Gastrocnemius medialis (tissue), 4 donors: ENCODE measurements around the gene INAFM2. TPM values are rescaled to one million over a fixed set of nuclear protein-coding genes. Genes with fewer than 3 reads are reported as not detected.

Experiments used
- ATAC-seq, 2 donors: fragments of 150-250 bp; one replicate each; pipeline ENCODE4 v1.9.1; 2016
- DNase-seq, 2 donors: peaks; one replicate each; pipeline ENCODE4 v3.0.0-alpha.2; 2019
- H3K27ac ChIP-seq, 4 donors: fragments of 200-600 bp; sonication (generic); 1 replicate in 1 of 4; 2 replicates in 3 of 4; pipeline ENCODE4 v1.5.1; 2016 to 2018; ENCODE audit warnings: mild to moderate bottlenecking in 2 of 4, moderate library complexity in 1 of 4
- H3K27me3 ChIP-seq, 3 donors: fragments of 200-600 bp; sonication (generic) in 2 of 3; 1 replicate in 1 of 3; 2 replicates in 2 of 3; pipeline versions ENCODE4 v1.5.1 to v1.6.0; 2016 to 2019; ENCODE audit warnings: mild to moderate bottlenecking in 1 of 3, moderate library complexity in 1 of 3
- H3K36me3 ChIP-seq, 2 donors: fragments of 200-600 bp; sonication (generic) in 1 of 2; one replicate each; pipeline ENCODE4 v1.5.1; 2017 to 2018
- H3K4me1 ChIP-seq, 2 donors: fragments of 200-600 bp; sonication (generic) in 1 of 2; one replicate each; pipeline ENCODE4 v1.5.1; 2016 to 2017; ENCODE audit warnings: mild to moderate bottlenecking in 2 of 2
- H3K4me3 ChIP-seq, 4 donors: fragments of 200-600 bp; sonication (generic) in 3 of 4; 1 replicate in 1 of 4; 2 replicates in 3 of 4; pipeline ENCODE4 v1.5.1; 2016 to 2019; ENCODE audit warnings: mild to moderate bottlenecking in 2 of 4
- H3K9me3 ChIP-seq, 3 donors: fragments of 200-600 bp; sonication (generic) in 2 of 3; 1 replicate in 1 of 3; 2 replicates in 2 of 3; pipeline ENCODE4 v1.5.1; 2016 to 2019
- CTCF ChIP-seq, 5 experiments: fragments of 450-650 bp in 3 of 5; fragments of 200-600 bp in 2 of 5; sonication (generic) in 2 of 5; IDR thresholded peaks in 4 of 5; conservative IDR thresholded peaks in 1 of 5; 1 replicate in 4 of 5; 2 replicates in 1 of 5; pipeline ENCODE4 v1.5.1; 2016 to 2019; ENCODE audit warnings: antibody characterized with exemption in 5 of 5, mild to moderate bottlenecking in 3 of 5, moderate library complexity in 3 of 5
- POLR2A ChIP-seq, 2 donors: fragments of 450-650 bp; IDR thresholded peaks; one replicate each; pipeline ENCODE4 v1.6.1; 2017; ENCODE audit warnings: antibody characterized with exemption in 2 of 2, mild to moderate bottlenecking in 2 of 2, moderate library complexity in 2 of 2
- in situ Hi-C, 4 donors: fragments of 200-750 bp; cut with MboI; loops; one replicate each; pipeline versions ENCODE4 v1.15.0 to v1.8.0; 2017; ENCODE audit warnings: low sequenced_read_pairs in 4 of 4
- intact Hi-C: fragments of 100-400 bp; cut with DNase I; formaldehyde crosslinking; loops from one replicate; pipeline ENCODE4 v1.15.1; 2023; ENCODE audit warnings: low total_unique reads
- total RNA-seq, 4 donors: library from RNA; depleted of rRNA; stranded (reverse); fragments of >200 nt; gene quantifications; one replicate each; pipeline versions ENCODE4 v1.1.0 to v1.2.3, GENCODE V29; 2016

The INAFM2 gene
- total RNA-seq, 4 donors from 2014 or later: 17.2 to 28.1 (median 17.7) TPM

- Histone ChIP-seq H3K9me3 (no peaks in the 10 kb centered on the region), H3K27me3 (no peaks in the 10 kb centered on the region), H3K4me1 (peaks cover 16 to 27% of the 10 kb centered on the region in 2 donors), H3K36me3 (no peaks in the 10 kb centered on the region), H3K27ac (peak overlapping the region in 3 of 4 donors; percentile 53 to 59 (median 55)), H3K4me3 (no peak overlapping the region)
- DNase-seq (peak; percentile 29 to 48), ATAC-seq (peak; percentile 47 to 65)
- TF ChIP-seq CTCF (IDR thresholded peaks at IDR 0.05 in 4 of 5, conservative IDR thresholded peaks at IDR 0.05 in 1 of 5) (no peak), POLR2A (IDR thresholded peaks at IDR 0.05) (no peak)
- intact Hi-C loops (no loop called here), in situ Hi-C loops (no loop called here)
These were observed 30.2 kb downstream of the INAFM2 start for GRCh38 chr15:40353697-40354096.

GRCh38 chr15:40354408-40355171 is 31.1 kb downstream of the INAFM2 start:
- H3K4me1 ChIP-seq: peaks cover 16 to 28% of the 10 kb centered on the region in 2 donors
- peak overlapping the region in 2 of 4 donors; percentile 55 to 59 for H3K27ac ChIP-seq
- H3K9me3 ChIP-seq: no peaks in the 10 kb centered on the region
- DNase-seq (no peak), ATAC-seq (no peak)
- intact Hi-C loops: no loop called here
- no peaks in the 10 kb centered on the region for H3K36me3 ChIP-seq
- TF ChIP-seq CTCF (IDR thresholded peaks at IDR 0.05 in 4 of 5, conservative IDR thresholded peaks at IDR 0.05 in 1 of 5) (peak in 4 of 5 experiments; percentile 8 to 38 (median 23)), POLR2A (IDR thresholded peaks at IDR 0.05) (no peak)
- no peaks in the 10 kb centered on the region for H3K27me3 ChIP-seq
- H3K4me3 ChIP-seq: no peak overlapping the region
- in situ Hi-C loops: no loop called here

- no peak overlapping the region for H3K27ac ChIP-seq
- H3K36me3 ChIP-seq: no peaks in the 10 kb centered on the region
- H3K27me3 ChIP-seq: no peaks in the 10 kb centered on the region
- DNase-seq (no peak), ATAC-seq (no peak)
- in situ Hi-C loops (no loop called here), intact Hi-C loops (no loop called here)
- H3K4me1 ChIP-seq: peaks cover 16 to 28% of the 10 kb centered on the region in 2 donors
- no peak for TF ChIP-seq POLR2A (IDR thresholded peaks at IDR 0.05)
- no peak for TF ChIP-seq CTCF (IDR thresholded peaks at IDR 0.05 in 4 of 5, conservative IDR thresholded peaks at IDR 0.05 in 1 of 5)
- no peaks in the 10 kb centered on the region for H3K9me3 ChIP-seq
- H3K4me3 ChIP-seq: no peak overlapping the region
These were observed 32.6 kb downstream of the INAFM2 start for GRCh38 chr15:40355976-40356585.

GRCh38 chr15:40357246-40357645 is 33.8 kb downstream of the INAFM2 start:
- H3K4me1 ChIP-seq: peaks cover 16 to 28% of the 10 kb centered on the region in 2 donors
- H3K36me3 ChIP-seq: no peaks in the 10 kb centered on the region
- H3K27me3 ChIP-seq: no peaks in the 10 kb centered on the region
- H3K4me3 ChIP-seq: peak overlapping the region in 1 of 4 donors; percentile 58
- H3K27ac ChIP-seq: no peak overlapping the region
- no peaks in the 10 kb centered on the region for H3K9me3 ChIP-seq
- DNase-seq: no peak
- ATAC-seq: no peak
- in situ Hi-C loops: no loop called here
- intact Hi-C loops: no loop called here
- TF ChIP-seq CTCF (IDR thresholded peaks at IDR 0.05 in 4 of 5, conservative IDR thresholded peaks at IDR 0.05 in 1 of 5): no peak
- no peak for TF ChIP-seq POLR2A (IDR thresholded peaks at IDR 0.05)
